C4-2B (cell line): ENCODE data around the gene P3H2.

ENCODE experiments used
- CTCF ChIP-seq: fragments of 450-650 bp; conservative IDR thresholded peaks from 2 replicates; pipeline ENCODE4 v1.5.1; 2017; ENCODE audit warnings: mild to moderate bottlenecking
- ZFX ChIP-seq: fragments of 450-650 bp; IDR thresholded peaks from 2 replicates; pipeline ENCODE4 v1.6.1; 2017

- TF ChIP-seq CTCF (no peak), ZFX (no peak)
These were observed 137.1 kb downstream of the P3H2 start for GRCh38 chr3:189983612-189984011.
